ENCODE measurements around the gene TWIST2. TPM values are rescaled to one million over a fixed set of nuclear protein-coding genes. Genes with fewer than 3 reads are reported as not detected.

Gene TWIST2
- polyA plus RNA-seq, 2 donors, result 1.8 to 5.2 TPM

GRCh38 chr2:238956676-238957075 is 108.8 kb downstream of the TWIST2 start:
- H3K36me3 ChIP-seq (ENCODE audit: control insufficient read depth in 2 of 2, insufficient read depth in 2 of 2, low read length in 1 of 2), result no peaks in the 10 kb centered on the region
- H3K4me1 ChIP-seq (ENCODE audit: control insufficient read depth in 2 of 2, insufficient read depth in 2 of 2, low read length in 1 of 2), result no peaks in the 10 kb centered on the region
- no peak overlapping the region for H3K27ac ChIP-seq (ENCODE audit: low read depth in 2 of 2, low read length in 1 of 2)
- no peak overlapping the region for H3K4me3 ChIP-seq (ENCODE audit: low read depth in 1 of 2, low read length in 2 of 2)
- no peaks in the 10 kb centered on the region for H3K27me3 ChIP-seq (ENCODE audit: control insufficient read depth in 1 of 2, insufficient read depth in 2 of 2, low read length in 2 of 2)
- H3K9me3 ChIP-seq (ENCODE audit: control insufficient read depth in 2 of 2, insufficient read depth in 1 of 2, low read depth in 1 of 2, low read length in 1 of 2), result no peaks in the 10 kb centered on the region
- WGBS, 2 donors, result 72 to 78% methylated on average over 3 of the region's 3 CpGs

Measured in esophagus (tissue), 2 donors.